Measurements from ENCODE around the gene ASB16. TPM values are rescaled to one million over a fixed set of nuclear protein-coding genes. Genes with fewer than 3 reads are reported as not detected.

ASB16 gene
- total and polyA plus RNA-seq, 10 of the 15 experiments (the other 5 are each of a cell fraction or from before 2014, with no cell fraction given): 0.07 to 1.1 (median 0.44) TPM; not detected in 5

DNA sequence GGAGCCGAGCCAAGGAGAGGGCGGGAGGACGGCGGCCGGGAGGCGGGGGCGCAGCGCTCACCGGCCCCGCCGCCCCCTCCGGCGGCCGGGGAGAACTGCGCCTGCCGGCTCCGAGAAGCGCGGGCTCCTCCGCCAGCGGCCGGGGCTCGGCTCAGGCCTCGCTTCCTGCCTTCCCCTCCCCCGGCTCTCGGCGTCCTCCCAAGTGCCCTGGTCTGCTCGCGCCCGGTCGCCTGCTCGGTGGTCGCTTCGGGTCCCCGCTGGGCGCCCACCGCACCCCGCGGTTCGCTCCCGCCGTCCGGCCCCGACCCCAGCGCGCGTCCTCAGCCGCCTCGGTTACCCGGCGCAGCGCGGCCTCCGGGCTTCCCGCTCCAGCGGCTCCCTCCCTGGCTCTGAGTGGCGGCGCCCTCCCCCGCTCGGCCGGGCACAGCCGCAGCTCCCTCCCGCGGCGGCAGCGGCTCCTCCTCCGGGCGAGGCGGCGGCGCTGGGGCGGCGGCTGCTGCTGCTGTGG lies 48.7 kb downstream of the ASB16 start (continued):
- TF ChIP-seq, protein P1, sequence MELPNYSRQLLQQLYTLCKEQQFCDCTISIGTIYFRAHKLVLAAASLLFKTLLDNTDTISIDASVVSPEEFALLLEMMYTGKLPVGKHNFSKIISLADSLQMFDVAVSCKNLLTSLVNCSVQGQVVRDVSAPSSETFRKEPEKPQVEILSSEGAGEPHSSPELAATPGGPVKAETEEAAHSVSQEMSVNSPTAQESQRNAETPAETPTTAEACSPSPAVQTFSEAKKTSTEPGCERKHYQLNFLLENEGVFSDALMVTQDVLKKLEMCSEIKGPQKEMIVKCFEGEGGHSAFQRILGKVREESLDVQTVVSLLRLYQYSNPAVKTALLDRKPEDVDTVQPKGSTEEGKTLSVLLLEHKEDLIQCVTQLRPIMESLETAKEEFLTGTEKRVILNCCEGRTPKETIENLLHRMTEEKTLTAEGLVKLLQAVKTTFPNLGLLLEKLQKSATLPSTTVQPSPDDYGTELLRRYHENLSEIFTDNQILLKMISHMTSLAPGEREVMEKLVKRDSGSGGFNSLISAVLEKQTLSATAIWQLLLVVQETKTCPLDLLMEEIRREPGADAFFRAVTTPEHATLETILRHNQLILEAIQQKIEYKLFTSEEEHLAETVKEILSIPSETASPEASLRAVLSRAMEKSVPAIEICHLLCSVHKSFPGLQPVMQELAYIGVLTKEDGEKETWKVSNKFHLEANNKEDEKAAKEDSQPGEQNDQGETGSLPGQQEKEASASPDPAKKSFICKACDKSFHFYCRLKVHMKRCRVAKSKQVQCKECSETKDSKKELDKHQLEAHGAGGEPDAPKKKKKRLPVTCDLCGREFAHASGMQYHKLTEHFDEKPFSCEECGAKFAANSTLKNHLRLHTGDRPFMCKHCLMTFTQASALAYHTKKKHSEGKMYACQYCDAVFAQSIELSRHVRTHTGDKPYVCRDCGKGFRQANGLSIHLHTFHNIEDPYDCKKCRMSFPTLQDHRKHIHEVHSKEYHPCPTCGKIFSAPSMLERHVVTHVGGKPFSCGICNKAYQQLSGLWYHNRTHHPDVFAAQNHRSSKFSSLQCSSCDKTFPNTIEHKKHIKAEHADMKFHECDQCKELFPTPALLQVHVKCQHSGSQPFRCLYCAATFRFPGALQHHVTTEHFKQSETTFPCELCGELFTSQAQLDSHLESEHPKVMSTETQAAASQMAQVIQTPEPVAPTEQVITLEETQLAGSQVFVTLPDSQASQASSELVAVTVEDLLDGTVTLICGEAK (IDR thresholded peaks at IDR 0.05; ENCODE audit: borderline replicate concordance): no peak
- TF ChIP-seq RFX5 (IDR thresholded peaks at IDR 0.05; ENCODE audit: low read depth, low read length) (no peak), RCOR1 (conservative IDR thresholded peaks at IDR 0.05; ENCODE audit: low read depth, low read length) (no peak), CHD4 (IDR thresholded peaks at IDR 0.05) (no peak), RAD51 (IDR thresholded peaks at IDR 0.05) (no peak), ZBED1 (IDR thresholded peaks at IDR 0.05; ENCODE audit: borderline replicate concordance) (no peak), EZH2 (IDR thresholded peaks at IDR 0.05; ENCODE audit: borderline replicate concordance, control insufficient read depth, low read depth, low read length) (no peak), TCF12 (IDR thresholded peaks at IDR 0.05; ENCODE audit: low read depth, low read length) (no peak), SUPT20H (IDR thresholded peaks at IDR 0.05; ENCODE audit: borderline replicate concordance, control insufficient read depth, low read depth, low read length) (no peak), ZNF274 (IDR thresholded peaks at IDR 0.05; ENCODE audit: insufficient read depth, insufficient read length) (no peak), TAF1 (IDR thresholded peaks at IDR 0.05; ENCODE audit: borderline replicate concordance, low read depth, low read length) (peak; percentile 75; the same call in 1 of the 2 replicates), NFXL1 (IDR thresholded peaks at IDR 0.05; ENCODE audit: borderline replicate concordance) (no peak; the same call in 1 of the 2 replicates), NFYA (IDR thresholded peaks at IDR 0.05; ENCODE audit: borderline replicate concordance, low read depth, low read length) (no peak), KAT2A (conservative IDR thresholded peaks at IDR 0.05; ENCODE audit: control insufficient read depth, low read depth, low read length) (no peak), SIN3A (IDR thresholded peaks at IDR 0.05; ENCODE audit: low read depth, low read length) (0 out of 2 replicates have a peak, but pooled peaks have one; percentile 43)
- TF ChIP-seq, protein P2, sequence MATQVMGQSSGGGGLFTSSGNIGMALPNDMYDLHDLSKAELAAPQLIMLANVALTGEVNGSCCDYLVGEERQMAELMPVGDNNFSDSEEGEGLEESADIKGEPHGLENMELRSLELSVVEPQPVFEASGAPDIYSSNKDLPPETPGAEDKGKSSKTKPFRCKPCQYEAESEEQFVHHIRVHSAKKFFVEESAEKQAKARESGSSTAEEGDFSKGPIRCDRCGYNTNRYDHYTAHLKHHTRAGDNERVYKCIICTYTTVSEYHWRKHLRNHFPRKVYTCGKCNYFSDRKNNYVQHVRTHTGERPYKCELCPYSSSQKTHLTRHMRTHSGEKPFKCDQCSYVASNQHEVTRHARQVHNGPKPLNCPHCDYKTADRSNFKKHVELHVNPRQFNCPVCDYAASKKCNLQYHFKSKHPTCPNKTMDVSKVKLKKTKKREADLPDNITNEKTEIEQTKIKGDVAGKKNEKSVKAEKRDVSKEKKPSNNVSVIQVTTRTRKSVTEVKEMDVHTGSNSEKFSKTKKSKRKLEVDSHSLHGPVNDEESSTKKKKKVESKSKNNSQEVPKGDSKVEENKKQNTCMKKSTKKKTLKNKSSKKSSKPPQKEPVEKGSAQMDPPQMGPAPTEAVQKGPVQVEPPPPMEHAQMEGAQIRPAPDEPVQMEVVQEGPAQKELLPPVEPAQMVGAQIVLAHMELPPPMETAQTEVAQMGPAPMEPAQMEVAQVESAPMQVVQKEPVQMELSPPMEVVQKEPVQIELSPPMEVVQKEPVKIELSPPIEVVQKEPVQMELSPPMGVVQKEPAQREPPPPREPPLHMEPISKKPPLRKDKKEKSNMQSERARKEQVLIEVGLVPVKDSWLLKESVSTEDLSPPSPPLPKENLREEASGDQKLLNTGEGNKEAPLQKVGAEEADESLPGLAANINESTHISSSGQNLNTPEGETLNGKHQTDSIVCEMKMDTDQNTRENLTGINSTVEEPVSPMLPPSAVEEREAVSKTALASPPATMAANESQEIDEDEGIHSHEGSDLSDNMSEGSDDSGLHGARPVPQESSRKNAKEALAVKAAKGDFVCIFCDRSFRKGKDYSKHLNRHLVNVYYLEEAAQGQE (IDR thresholded peaks at IDR 0.05; ENCODE audit: low read depth, low read length): no peak
- TF ChIP-seq, protein P3, sequence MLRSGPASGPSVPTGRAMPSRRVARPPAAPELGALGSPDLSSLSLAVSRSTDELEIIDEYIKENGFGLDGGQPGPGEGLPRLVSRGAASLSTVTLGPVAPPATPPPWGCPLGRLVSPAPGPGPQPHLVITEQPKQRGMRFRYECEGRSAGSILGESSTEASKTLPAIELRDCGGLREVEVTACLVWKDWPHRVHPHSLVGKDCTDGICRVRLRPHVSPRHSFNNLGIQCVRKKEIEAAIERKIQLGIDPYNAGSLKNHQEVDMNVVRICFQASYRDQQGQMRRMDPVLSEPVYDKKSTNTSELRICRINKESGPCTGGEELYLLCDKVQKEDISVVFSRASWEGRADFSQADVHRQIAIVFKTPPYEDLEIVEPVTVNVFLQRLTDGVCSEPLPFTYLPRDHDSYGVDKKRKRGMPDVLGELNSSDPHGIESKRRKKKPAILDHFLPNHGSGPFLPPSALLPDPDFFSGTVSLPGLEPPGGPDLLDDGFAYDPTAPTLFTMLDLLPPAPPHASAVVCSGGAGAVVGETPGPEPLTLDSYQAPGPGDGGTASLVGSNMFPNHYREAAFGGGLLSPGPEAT (IDR thresholded peaks at IDR 0.05; ENCODE audit: low read depth): no peak
- TF ChIP-seq, protein P4, sequence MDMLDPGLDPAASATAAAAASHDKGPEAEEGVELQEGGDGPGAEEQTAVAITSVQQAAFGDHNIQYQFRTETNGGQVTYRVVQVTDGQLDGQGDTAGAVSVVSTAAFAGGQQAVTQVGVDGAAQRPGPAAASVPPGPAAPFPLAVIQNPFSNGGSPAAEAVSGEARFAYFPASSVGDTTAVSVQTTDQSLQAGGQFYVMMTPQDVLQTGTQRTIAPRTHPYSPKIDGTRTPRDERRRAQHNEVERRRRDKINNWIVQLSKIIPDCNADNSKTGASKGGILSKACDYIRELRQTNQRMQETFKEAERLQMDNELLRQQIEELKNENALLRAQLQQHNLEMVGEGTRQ (IDR thresholded peaks at IDR 0.05; ENCODE audit: borderline replicate concordance, low read depth, low read length): no peak
- TF ChIP-seq, protein P5, sequence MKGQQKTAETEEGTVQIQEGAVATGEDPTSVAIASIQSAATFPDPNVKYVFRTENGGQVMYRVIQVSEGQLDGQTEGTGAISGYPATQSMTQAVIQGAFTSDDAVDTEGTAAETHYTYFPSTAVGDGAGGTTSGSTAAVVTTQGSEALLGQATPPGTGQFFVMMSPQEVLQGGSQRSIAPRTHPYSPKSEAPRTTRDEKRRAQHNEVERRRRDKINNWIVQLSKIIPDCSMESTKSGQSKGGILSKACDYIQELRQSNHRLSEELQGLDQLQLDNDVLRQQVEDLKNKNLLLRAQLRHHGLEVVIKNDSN (IDR thresholded peaks at IDR 0.05; ENCODE audit: borderline replicate concordance, extremely low read length, insufficient read depth, low read depth, low read length): no peak
